ENCODE measurements around the gene ADGRL3.

Gene ADGRL3

GRCh38 chr4:61540944-61541343 is 340.8 kb downstream of the ADGRL3 start:
- DNase-seq (ENCODE audit: low read depth), result no peak
- TF ChIP-seq CTCF (IDR thresholded peaks at IDR 0.05; ENCODE audit: control insufficient read depth, insufficient read depth, low read depth, low read length, missing control alignments), result no peak
- H3K4me3 ChIP-seq (ENCODE audit: control insufficient read depth, low read depth, low read length), result no peak overlapping the region

GRCh38 chr4:61541459-61541858 is 341.3 kb downstream of the ADGRL3 start:
- DNase-seq (ENCODE audit: low read depth), result no peak
- no peak for TF ChIP-seq CTCF (IDR thresholded peaks at IDR 0.05; ENCODE audit: control insufficient read depth, insufficient read depth, low read depth, low read length, missing control alignments)
- H3K4me3 ChIP-seq (ENCODE audit: control insufficient read depth, low read depth, low read length), result no peak overlapping the region

GRCh38 chr4:61543976-61544375 is 343.9 kb downstream of the ADGRL3 start:
- no peak for DNase-seq (ENCODE audit: low read depth)
- TF ChIP-seq CTCF (IDR thresholded peaks at IDR 0.05; ENCODE audit: control insufficient read depth, insufficient read depth, low read depth, low read length, missing control alignments), result no peak
- H3K4me3 ChIP-seq (ENCODE audit: control insufficient read depth, low read depth, low read length), result no peak overlapping the region

- H3K4me3 ChIP-seq (ENCODE audit: control insufficient read depth, low read depth, low read length), result no peak overlapping the region
- DNase-seq (ENCODE audit: low read depth), result no peak
- no peak for TF ChIP-seq CTCF (IDR thresholded peaks at IDR 0.05; ENCODE audit: control insufficient read depth, insufficient read depth, low read depth, low read length, missing control alignments)
Observed at GRCh38 chr4:61545902-61546480, 345.9 kb downstream of the ADGRL3 start.

GRCh38 chr4:61549336-61549735 is 349.2 kb downstream of the ADGRL3 start:
- TF ChIP-seq CTCF (IDR thresholded peaks at IDR 0.05; ENCODE audit: control insufficient read depth, insufficient read depth, low read depth, low read length, missing control alignments), result no peak
- no peak overlapping the region for H3K4me3 ChIP-seq (ENCODE audit: control insufficient read depth, low read depth, low read length)
- no peak for DNase-seq (ENCODE audit: low read depth)

- TF ChIP-seq CTCF (IDR thresholded peaks at IDR 0.05; ENCODE audit: control insufficient read depth, insufficient read depth, low read depth, low read length, missing control alignments), result no peak
Observed at GRCh38 chr4:61553557-61554125, 353.5 kb downstream of the ADGRL3 start.

More at GRCh38 chr4:61553557-61554125, 353.5 kb downstream of the ADGRL3 start:
- H3K4me3 ChIP-seq (ENCODE audit: control insufficient read depth, low read depth, low read length), result no peak overlapping the region
- DNase-seq (ENCODE audit: low read depth), result no peak
